Measurements from ENCODE around the gene AGL. TPM values are rescaled to one million over a fixed set of nuclear protein-coding genes. Genes with fewer than 3 reads are reported as not detected.
"Not testable (repeated sequence)": the region's sequence is repeated elsewhere in the genome, so short reads cannot be mapped to it uniquely, and the experiment has no call there.

The AGL gene
- total and polyA plus RNA-seq, 10 donors: 6.3 to 28.1 (median 18.1) TPM

- H3K36me3 ChIP-seq: no peaks in the 10 kb centered on the region
- 66 to 83% (median 81%) methylated on average over 2 of the region's 2 CpGs for WGBS, 5 donors
- peak overlapping the region in 1 of 8 donors; percentile 15 for H3K27ac ChIP-seq
- no peak overlapping the region for H3K4me3 ChIP-seq
- peaks cover 0 to 5% (median under 1%) of the 10 kb centered on the region in 6 donors for H3K4me1 ChIP-seq
- H3K9me3 ChIP-seq: peaks cover 0 to 10% (median 3%) of the 10 kb centered on the region in 8 donors
- H3K27me3 ChIP-seq (replicated peaks in 1 of 7): no peaks in the 10 kb centered on the region
- no peak for TF ChIP-seq POLR2AphosphoS5 (IDR thresholded peaks at IDR 0.05)
- TF ChIP-seq POLR2A (IDR thresholded peaks at IDR 0.05): no peak
- no peak for TF ChIP-seq CTCF (IDR thresholded peaks at IDR 0.05 in 8 of 11, conservative IDR thresholded peaks at IDR 0.05 in 3 of 11)
- intact Hi-C loops (cut with DNase I; ENCODE audit: low total_unique reads): no loop called here
- no peak for DNase-seq
Observed at GRCh38 chr1:99843760-99844159, 6.4 kb upstream of the AGL start.

DNA sequence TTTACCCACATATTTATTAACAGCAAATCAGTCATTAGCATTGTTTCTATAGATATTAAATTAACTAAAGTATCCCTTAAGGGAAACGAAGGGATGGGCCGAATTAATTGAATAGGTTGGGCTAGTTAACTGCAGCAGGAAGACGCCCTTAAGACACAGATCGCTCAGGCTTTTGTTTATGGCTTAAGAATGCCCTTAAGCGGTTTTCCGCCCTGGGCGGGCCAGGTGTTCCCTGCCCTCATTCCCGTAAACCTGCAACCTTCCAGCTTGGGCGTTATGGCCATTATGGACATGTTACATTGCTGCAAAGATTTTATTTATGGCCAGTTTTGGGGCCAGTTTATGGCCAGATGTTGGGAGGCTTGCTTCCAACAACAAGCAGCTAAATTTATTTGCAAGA, 5.0 kb upstream of the AGL start:
- H3K4me3 ChIP-seq; H3K36me3 ChIP-seq; H3K27ac ChIP-seq; DNase-seq; H3K9me3 ChIP-seq; intact Hi-C loops (cut with DNase I; ENCODE audit: low total_unique reads); H3K27me3 ChIP-seq (replicated peaks in 1 of 7): not testable (repeated sequence)
- 89 to 95% (median 93%) methylated on average over 9 of the region's 9 CpGs for WGBS, 5 donors
- peaks cover 0 to 16% (median 10%) of the 10 kb centered on the region in 6 donors for H3K4me1 ChIP-seq

- 69 to 92% (median 78%) methylated on average over 5 to 6 of the region's 6 CpGs for WGBS, 5 donors
- H3K4me1 ChIP-seq: peaks cover 7 to 44% (median 26%) of the 10 kb centered on the region in 6 donors
- H3K27me3 ChIP-seq (replicated peaks in 1 of 7): no peaks in the 10 kb centered on the region
- peak overlapping the region; percentile 85 to 93 (median 90) for H3K27ac ChIP-seq
- intact Hi-C loops (cut with DNase I; ENCODE audit: low total_unique reads): no loop called here
- peak overlapping the region; percentile 65 to 95 (median 76) for H3K4me3 ChIP-seq
- TF ChIP-seq CTCF (IDR thresholded peaks at IDR 0.05 in 8 of 11, conservative IDR thresholded peaks at IDR 0.05 in 3 of 11) (no peak), POLR2AphosphoS5 (IDR thresholded peaks at IDR 0.05) (no peak)
- H3K36me3 ChIP-seq: peaks cover 0 to 17% (median 6%) of the 10 kb centered on the region in 6 donors
- DNase-seq: no peak
- no peaks in the 10 kb centered on the region for H3K9me3 ChIP-seq
Observed at GRCh38 chr1:99849413-99849743, 783 bp upstream of the AGL start.

DNA sequence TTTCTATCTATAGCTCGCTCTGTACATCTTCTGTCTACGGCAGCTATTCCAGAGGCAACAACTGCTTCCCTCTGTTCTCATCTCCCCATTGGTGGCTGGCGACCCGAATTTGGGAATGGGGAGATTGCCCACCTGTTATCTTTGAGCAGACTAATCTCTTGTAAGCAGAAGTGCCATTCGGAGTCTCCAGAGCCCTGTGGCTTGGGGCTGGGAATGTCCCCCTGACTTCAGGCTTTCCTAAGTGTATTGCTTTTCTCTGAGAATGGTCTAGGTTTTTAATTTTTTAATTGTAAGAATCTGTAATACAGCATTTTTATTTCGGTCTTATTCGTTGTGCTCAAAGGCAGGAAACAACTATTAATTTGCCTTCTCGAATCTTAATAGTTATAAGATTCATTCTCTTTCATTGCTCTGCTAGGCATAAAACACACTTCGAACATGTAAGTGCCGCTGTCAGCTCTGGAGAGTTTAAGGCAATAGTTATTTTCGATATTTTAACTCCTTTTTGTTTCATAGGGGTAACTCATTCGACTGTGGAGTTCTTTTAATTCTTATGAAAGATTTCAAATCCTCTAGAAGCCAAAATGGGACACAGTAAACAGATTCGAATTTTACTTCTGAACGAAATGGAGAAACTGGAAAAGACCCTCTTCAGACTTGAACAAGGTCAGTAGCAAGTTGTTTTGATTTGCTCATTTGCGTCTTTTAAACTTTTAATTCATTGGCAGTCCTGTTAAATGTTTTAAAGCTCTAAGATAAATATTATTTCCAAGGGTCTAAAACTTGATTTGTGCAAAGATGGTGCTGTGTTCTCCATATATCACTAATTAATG, 514 bp downstream of the AGL start:
- Histone ChIP-seq H3K9me3 (no peaks in the 10 kb centered on the region), H3K36me3 (peaks cover 0 to 29% (median 6%) of the 10 kb centered on the region in 6 donors), H3K4me3 (peak overlapping the region; percentile 65 to 95 (median 76)), H3K4me1 (peaks cover 7 to 44% (median 26%) of the 10 kb centered on the region in 6 donors), H3K27me3 (replicated peaks in 1 of 7) (no peaks in the 10 kb centered on the region), H3K27ac (peak overlapping the region; percentile 85 to 93 (median 90))
- DNase-seq: no peak
- intact Hi-C loops (cut with DNase I; ENCODE audit: low total_unique reads): no loop called here
- TF ChIP-seq POLR2AphosphoS5 (IDR thresholded peaks at IDR 0.05) (no peak), POLR2A (IDR thresholded peaks at IDR 0.05) (no peak), CTCF (IDR thresholded peaks at IDR 0.05 in 8 of 11, conservative IDR thresholded peaks at IDR 0.05 in 3 of 11) (no peak)
- 8 to 11% (median 10%) methylated on average over 15 of the region's 15 CpGs for WGBS, 5 donors

Measured in spleen (tissue), 11 donors.